Fibroblast of mammary gland (primary cell): Measurements from ENCODE around the gene AUTS2.

ENCODE experiments used
- DNase-seq: peaks from one replicate; pipeline ENCODE4 v3.0.0-alpha.2; 2010; ENCODE audit warnings: low read depth
- H3K4me3 ChIP-seq: 2 replicates; pipeline ENCODE4 v1.5.1; 2011; ENCODE audit warnings: low read depth, mild to moderate bottlenecking, low read length, moderate library complexity; ENCODE audit not compliant: control insufficient read depth
- CTCF ChIP-seq: conservative IDR thresholded peaks from 2 replicates; pipeline ENCODE4 v1.5.1; 2011; ENCODE audit warnings: low read depth, low read length, inconsistent platforms; ENCODE audit not compliant: control insufficient read depth, insufficient read depth

The AUTS2 gene

GRCh38 chr7:69951458-69951857 lies 353.2 kb downstream of the AUTS2 start:
- DNase-seq, result no peak
- H3K4me3 ChIP-seq, result no peak overlapping the region
- no peak for TF ChIP-seq CTCF

GRCh38 chr7:69953136-69954067 lies 355.1 kb downstream of the AUTS2 start:
- TF ChIP-seq CTCF, result no peak
- H3K4me3 ChIP-seq, result no peak overlapping the region
- no peak for DNase-seq

GRCh38 chr7:69956541-69956940 lies 358.3 kb downstream of the AUTS2 start:
- no peak overlapping the region for H3K4me3 ChIP-seq
- DNase-seq, result no peak
- no peak for TF ChIP-seq CTCF

- H3K4me3 ChIP-seq, result no peak overlapping the region
- no peak for DNase-seq
- no peak for TF ChIP-seq CTCF
These were observed 359.4 kb downstream of the AUTS2 start for GRCh38 chr7:69957661-69958060.

- DNase-seq, result no peak
- no peak for TF ChIP-seq CTCF
- no peak overlapping the region for H3K4me3 ChIP-seq
These were observed 361.7 kb downstream of the AUTS2 start for GRCh38 chr7:69959789-69960499.

GRCh38 chr7:69961436-69961835 lies 363.2 kb downstream of the AUTS2 start:
- no peak overlapping the region for H3K4me3 ChIP-seq
- no peak for DNase-seq
- no peak for TF ChIP-seq CTCF
